Thymus (tissue), 14 donors: ENCODE measurements around the gene CACNA1F. TPM values are rescaled to one million over a fixed set of nuclear protein-coding genes. Genes with fewer than 3 reads are reported as not detected.

Source experiments
- DNase-seq, 9 donors: peaks; one replicate each; pipeline ENCODE4 v3.0.0-alpha.2; 2013; ENCODE audit warnings: low spot score in 9 of 9, low read depth in 6 of 9, missing footprints in 1 of 9
- H3K27ac ChIP-seq, 2 donors: one replicate each; pipeline ENCODE4 v1.5.1; 2013; ENCODE audit warnings: control low read depth in 1 of 2, low read depth in 1 of 2, low read length in 1 of 2, mild to moderate bottlenecking in 1 of 2, moderate library complexity in 1 of 2
- H3K27me3 ChIP-seq, 2 donors: one replicate each; pipeline ENCODE4 v1.5.1; 2013; ENCODE audit warnings: low read length in 1 of 2; ENCODE audit not compliant: control insufficient read depth in 2 of 2, insufficient read depth in 1 of 2
- H3K36me3 ChIP-seq, 2 donors: one replicate each; pipeline ENCODE4 v1.5.1; 2013; ENCODE audit warnings: low read length in 1 of 2, mild to moderate bottlenecking in 1 of 2, moderate library complexity in 1 of 2; ENCODE audit not compliant: control insufficient read depth in 2 of 2, insufficient read depth in 2 of 2
- H3K4me1 ChIP-seq, 2 donors: one replicate each; pipeline ENCODE4 v1.5.1; 2013; ENCODE audit warnings: low read length in 2 of 2; ENCODE audit not compliant: control insufficient read depth in 2 of 2, insufficient read depth in 2 of 2
- H3K4me3 ChIP-seq, 2 donors: one replicate each; pipeline ENCODE4 v1.5.1; 2013; ENCODE audit warnings: low read length in 2 of 2, control low read depth in 1 of 2, mild to moderate bottlenecking in 1 of 2
- H3K9me3 ChIP-seq, 2 donors: one replicate each; pipeline ENCODE4 v1.5.1; 2013; ENCODE audit warnings: low read length in 1 of 2, mild to moderate bottlenecking in 1 of 2; ENCODE audit not compliant: control insufficient read depth in 2 of 2, insufficient read depth in 1 of 2
- WGBS: extraction: QIAGEN DNeasy Blood & Tissue Kit; methylation state at CpG from one replicate; pipeline ENCODE4 v1.1.7; 2013; 5-methylcytosine and 5-hydroxymethylcytosine counted together
- long read RNA-seq, 10 donors: transcript quantifications; one replicate each; lab custom pipeline, GENCODE V29; 2026
- polyA plus RNA-seq: library from polyadenylated mRNA; stranded (reverse); fragments of 200-250 nt; gene quantifications from one replicate; pipeline ENCODE4 v1.2.3, GENCODE V29; 2013
- total RNA-seq: library from RNA; stranded (reverse); fragments of 120-200 nt; gene quantifications from one replicate; pipeline ENCODE4 v1.2.4, GENCODE V29; 2013
- donor health status: healthy.

CACNA1F gene
- total RNA-seq: 0.61 TPM
- polyA plus RNA-seq: 1.8 TPM
- long read RNA-seq, donor 1: 0 reads
- long read RNA-seq, donor 2, partial matches to known transcripts: 40 of 51 reads
- long read RNA-seq, donor 2, other reads (novel, unspliced or antisense): 11 of 51 reads
- long read RNA-seq, donor 3, partial matches to known transcripts: 18 of 24 reads
- long read RNA-seq, donor 3, other reads (novel, unspliced or antisense): 6 of 24 reads
- long read RNA-seq, donor 4, partial matches to known transcripts: 15 of 15 reads
- long read RNA-seq, donor 4, other reads (novel, unspliced or antisense): 0 of 15 reads
- long read RNA-seq, donor 5: 0 reads
- long read RNA-seq, donor 6: 0 reads
- long read RNA-seq, donor 7: 0 reads
- long read RNA-seq, donor 8: 0 reads
- long read RNA-seq, donor 9: 0 reads
- long read RNA-seq, donor 10: 0 reads

- Histone ChIP-seq H3K36me3 (no peaks in the 10 kb centered on the region), H3K27me3 (peaks cover 0 to 5% of the 10 kb centered on the region in 2 donors), H3K9me3 (peaks cover 0 to 13% of the 10 kb centered on the region in 2 donors), H3K4me1 (peaks cover 6 to 40% of the 10 kb centered on the region in 2 donors), H3K4me3 (no peak within 1 kb of the TSS), H3K27ac (peak within 1 kb of the TSS in 1 of 2 donors; percentile 32)
- 90% methylated on average over 9 of the region's 9 CpGs for WGBS
- no peak for DNase-seq
Observed at GRCh38 chrX:49233176-49233575, at the start of gene CACNA1F. Gene CACNA1F (minus strand): TSS chrX:49233340. CDS start chrX:49233309, 31 bp downstream.

GRCh38 chrX:49282647-49283011 is 49.5 kb upstream of the CACNA1F start:
- WGBS: 94% methylated on average over 11 of the region's 11 CpGs
- Histone ChIP-seq H3K36me3 (no peaks in the 10 kb centered on the region), H3K9me3 (no peaks in the 10 kb centered on the region), H3K27ac (no peak overlapping the region), H3K27me3 (no peaks in the 10 kb centered on the region), H3K4me3 (no peak overlapping the region), H3K4me1 (peaks cover 4 to 14% of the 10 kb centered on the region in 2 donors)
- DNase-seq: no peak

- Histone ChIP-seq H3K4me3 (no peak overlapping the region), H3K9me3 (no peaks in the 10 kb centered on the region)
Observed at GRCh38 chrX:49278081-49278480, 44.9 kb upstream of the CACNA1F start.

GRCh38 chrX:49277535-49277830 is 44.3 kb upstream of the CACNA1F start:
- Histone ChIP-seq H3K9me3 (no peaks in the 10 kb centered on the region), H3K27ac (peak overlapping the region in 1 of 2 donors; percentile 86), H3K27me3 (no peaks in the 10 kb centered on the region), H3K4me1 (peaks cover 23 to 63% of the 10 kb centered on the region in 2 donors), H3K4me3 (no peak overlapping the region), H3K36me3 (no peaks in the 10 kb centered on the region)
- no peak for DNase-seq
- 43% methylated on average over 3 of the region's 3 CpGs for WGBS

More at GRCh38 chrX:49278081-49278480, 44.9 kb upstream of the CACNA1F start:
- Histone ChIP-seq H3K27me3 (no peaks in the 10 kb centered on the region), H3K4me1 (peaks cover 21 to 57% of the 10 kb centered on the region in 2 donors), H3K36me3 (no peaks in the 10 kb centered on the region), H3K27ac (peak overlapping the region; percentile 46 to 86)
- WGBS: 92% methylated on average over 3 of the region's 3 CpGs
- no peak for DNase-seq

GRCh38 chrX:49276671-49277534 is 43.8 kb upstream of the CACNA1F start:
- Histone ChIP-seq H3K27ac (peak overlapping the region in 1 of 2 donors; percentile 86), H3K9me3 (no peaks in the 10 kb centered on the region), H3K4me1 (peaks cover 27 to 68% of the 10 kb centered on the region in 2 donors), H3K4me3 (no peak overlapping the region), H3K36me3 (peaks cover 0 to 5% of the 10 kb centered on the region in 2 donors), H3K27me3 (no peaks in the 10 kb centered on the region)
- WGBS: 92% methylated on average over 19 of the region's 19 CpGs
- DNase-seq: no peak

GRCh38 chrX:49276207-49276606 is 43.1 kb upstream of the CACNA1F start:
- WGBS: 92% methylated on average over 1 of the region's 1 CpG
- Histone ChIP-seq H3K36me3 (peaks cover 0 to 5% of the 10 kb centered on the region in 2 donors), H3K27ac (peak overlapping the region in 1 of 2 donors; percentile 86), H3K4me1 (peaks cover 31 to 75% of the 10 kb centered on the region in 2 donors), H3K4me3 (no peak overlapping the region), H3K9me3 (no peaks in the 10 kb centered on the region), H3K27me3 (no peaks in the 10 kb centered on the region)
- DNase-seq: no peak

- H3K27me3 ChIP-seq: no peaks in the 10 kb centered on the region
- no peak overlapping the region for H3K4me3 ChIP-seq
- H3K27ac ChIP-seq: peak overlapping the region; percentile 5 to 41
- 29% methylated on average over 8 of the region's 8 CpGs for WGBS
- peak in 1 of 9 donors; percentile 57 for DNase-seq
- H3K36me3 ChIP-seq: peaks cover 0 to 5% of the 10 kb centered on the region in 2 donors
- H3K4me1 ChIP-seq: peaks cover 38 to 84% of the 10 kb centered on the region in 2 donors
- peaks cover 0 to 6% of the 10 kb centered on the region in 2 donors for H3K9me3 ChIP-seq
Observed at GRCh38 chrX:49273181-49273727, 40.1 kb upstream of the CACNA1F start.

- Histone ChIP-seq H3K36me3 (peaks cover 0 to 5% of the 10 kb centered on the region in 2 donors), H3K27me3 (no peaks in the 10 kb centered on the region), H3K4me1 (peaks cover 37 to 84% of the 10 kb centered on the region in 2 donors), H3K27ac (peak overlapping the region in 1 of 2 donors; percentile 46), H3K9me3 (peaks cover 0 to 6% of the 10 kb centered on the region in 2 donors), H3K4me3 (peak overlapping the region in 1 of 2 donors; percentile 15)
- peak in 1 of 9 donors; percentile 62 for DNase-seq
- WGBS: 72% methylated on average over 6 of the region's 6 CpGs
Observed at GRCh38 chrX:49272421-49272820, 39.3 kb upstream of the CACNA1F start.
